Motor neuron (in vitro differentiated cells): Measurements from ENCODE around the gene WDR41. TPM values are rescaled to one million over a fixed set of nuclear protein-coding genes. Genes with fewer than 3 reads are reported as not detected.
"Not testable (repeated sequence)": the region's sequence is repeated elsewhere in the genome, so short reads cannot be mapped to it uniquely, and the experiment has no call there.

ENCODE experiments used
- ATAC-seq, 8 experiments: fragments of 200-7000 bp; cut with Tn5 transposase; replicated peaks in 6 of 8; 2 replicates each; pipeline ENCODE4 v1.8.0; 2021; ENCODE audit warnings: mild to moderate bottlenecking in 8 of 8, moderate library complexity in 8 of 8
- H3K27ac ChIP-seq, 2 donors: fragments of 250-450 bp; sonication (Bioruptor Pico); 2 replicates each; pipeline ENCODE4 v1.9.0; 2021; ENCODE audit warnings: antibody characterized with exemption in 2 of 2, mild to moderate bottlenecking in 2 of 2, moderate library complexity in 1 of 2
- H3K4me1 ChIP-seq, 2 donors: fragments of 250-450 bp; sonication (Bioruptor Pico); replicated peaks in 1 of 2; 2 replicates each; pipeline ENCODE4 v1.6.1; 2021; ENCODE audit warnings: antibody characterized with exemption in 2 of 2, mild to moderate bottlenecking in 2 of 2, moderate library complexity in 1 of 2
- H3K4me3 ChIP-seq, 5 donors: fragments of 250-450 bp; sonication (Bioruptor Pico); 2 replicates each; pipeline ENCODE4 v1.9.0; 2021; ENCODE audit warnings: antibody characterized with exemption in 5 of 5, mild to moderate bottlenecking in 5 of 5, moderate library complexity in 4 of 5
- WGBS, 10 experiments: fragments of 450-650 bp; shearing (Covaris generic); methylation state at CpG; one replicate each; pipeline ENCODE4 v1.0.0; 2022; 5-methylcytosine and 5-hydroxymethylcytosine counted together
- in situ Hi-C, 9 experiments: fragments of 400-800 bp; cut with MboI; loops; one replicate each; pipeline ENCODE4 v1.15.0; 2021; ENCODE audit warnings: low sequenced_read_pairs in 9 of 9, low pct_unique_long_range_greater_than_20kb in 2 of 9; ENCODE audit not compliant: unreplicated experiment in 9 of 9
- total RNA-seq, 8 experiments: library from RNA; unstranded; fragments of 300-600 nt; gene quantifications; 2 replicates each; pipeline versions ENCODE4 v1.2.3 to v1.2.4, GENCODE V29; 2022

The WDR41 gene
- total RNA-seq, 8 experiments from 2014 or later: 26.1 to 117 (median 49.1) TPM

DNA sequence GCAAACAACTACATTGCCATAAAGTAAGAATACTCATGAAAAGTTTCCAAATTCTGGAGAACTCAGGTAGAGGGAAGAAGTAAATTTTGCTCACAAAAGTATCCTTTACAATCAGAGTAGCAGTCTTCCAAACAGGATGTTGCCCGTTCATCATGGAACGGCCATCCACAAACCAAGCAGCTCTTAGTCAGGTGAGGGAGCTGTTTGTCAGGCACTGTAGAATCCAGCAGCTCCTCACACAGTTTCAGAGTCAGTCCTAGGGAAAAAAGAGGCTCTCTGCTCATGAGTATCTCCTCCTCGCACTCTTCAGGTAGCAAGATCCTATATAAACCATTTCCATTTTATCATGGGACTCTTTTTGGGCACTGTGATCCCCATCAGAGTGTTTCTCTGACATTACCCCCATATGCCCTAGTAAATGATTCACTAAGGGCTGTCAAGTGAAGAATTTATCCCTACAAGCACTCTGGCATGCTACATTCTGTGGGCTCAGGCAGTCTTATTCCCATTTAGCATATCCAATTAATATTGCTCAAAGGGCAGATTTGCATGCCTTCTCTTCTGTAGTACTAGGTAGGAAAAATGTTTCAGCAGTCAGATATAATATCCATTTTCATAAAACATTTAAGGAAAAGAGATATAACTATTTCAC lies 97.9 kb downstream of the WDR41 start:
- no peak overlapping the region for H3K27ac ChIP-seq
- in situ Hi-C loops: no loop called here
- 25 to 100% (median 79%) methylated on average over 1 to 3 of the region's 3 CpGs; no CpG with 5 or more reads in 3 of the 10 experiments for WGBS, 10 experiments
- ATAC-seq: no peak
- peaks cover 0 to 3% of the 10 kb centered on the region in 2 donors for H3K4me1 ChIP-seq
- no peak overlapping the region for H3K4me3 ChIP-seq

DNA sequence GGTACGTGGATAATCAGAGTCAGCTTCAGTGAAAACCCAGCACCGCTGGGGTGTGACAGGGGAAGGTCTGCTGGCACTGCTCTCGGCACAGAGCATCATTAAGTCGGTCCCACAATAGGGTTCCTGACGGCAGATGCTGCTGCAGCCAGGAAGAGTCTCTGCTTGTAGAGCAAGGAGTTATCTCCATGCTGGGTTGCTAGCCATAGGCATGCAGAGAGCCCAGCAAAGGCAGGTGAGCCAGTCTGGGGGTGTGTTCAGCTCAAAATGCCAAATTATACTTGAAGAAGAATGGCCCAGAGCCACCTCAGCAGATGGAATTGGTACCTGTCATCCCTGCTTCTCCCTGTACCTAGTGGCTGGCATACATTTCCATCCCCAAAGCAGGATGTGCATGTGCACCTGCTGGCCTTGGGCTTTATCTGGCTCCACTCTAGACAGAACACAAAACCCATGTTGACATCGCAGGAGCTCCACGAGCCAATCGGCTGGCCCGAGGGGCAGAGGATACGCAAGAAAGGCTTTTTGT lies 100.8 kb downstream of the WDR41 start:
- peaks cover 0 to 3% of the 10 kb centered on the region in 2 donors for H3K4me1 ChIP-seq
- WGBS, 10 experiments: 73 to 100% (median 90%) methylated on average over 1 to 10 of the region's 10 CpGs; no CpG with 5 or more reads in 2 of the 10 experiments
- in situ Hi-C loops: no loop called here
- H3K27ac ChIP-seq: no peak overlapping the region
- no peak overlapping the region for H3K4me3 ChIP-seq
- ATAC-seq: peak in 1 of 8 experiments; percentile 36

DNA sequence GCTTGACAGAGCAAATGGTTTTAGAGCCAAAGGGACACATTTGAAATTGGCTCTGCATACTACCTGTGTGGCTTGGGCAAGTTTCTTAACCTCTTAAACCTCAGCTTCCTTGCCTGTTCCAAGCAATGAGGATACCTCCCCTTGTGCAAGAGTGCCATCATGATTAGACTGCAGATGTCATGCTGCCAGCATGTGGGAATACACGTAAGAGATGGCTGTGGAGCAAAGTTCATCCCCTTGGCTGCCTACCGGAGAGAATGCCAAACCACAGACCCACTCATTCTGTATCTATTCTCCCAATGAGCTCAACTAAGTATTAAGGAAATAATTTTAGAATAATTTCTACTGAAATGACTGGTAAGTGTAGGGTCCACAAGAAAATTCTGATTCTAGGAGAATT lies 101.3 kb downstream of the WDR41 start:
- peak in 1 of 8 experiments; percentile 14 for ATAC-seq
- Histone ChIP-seq H3K27ac (no peak overlapping the region), H3K4me1 (peaks cover 0 to 1% of the 10 kb centered on the region in 2 donors), H3K4me3 (no peak overlapping the region)
- in situ Hi-C loops: no loop called here
- 29 to 100% (median 100%) methylated on average over 1 to 2 of the region's 2 CpGs; no CpG with 5 or more reads in 4 of the 10 experiments for WGBS, 10 experiments

DNA sequence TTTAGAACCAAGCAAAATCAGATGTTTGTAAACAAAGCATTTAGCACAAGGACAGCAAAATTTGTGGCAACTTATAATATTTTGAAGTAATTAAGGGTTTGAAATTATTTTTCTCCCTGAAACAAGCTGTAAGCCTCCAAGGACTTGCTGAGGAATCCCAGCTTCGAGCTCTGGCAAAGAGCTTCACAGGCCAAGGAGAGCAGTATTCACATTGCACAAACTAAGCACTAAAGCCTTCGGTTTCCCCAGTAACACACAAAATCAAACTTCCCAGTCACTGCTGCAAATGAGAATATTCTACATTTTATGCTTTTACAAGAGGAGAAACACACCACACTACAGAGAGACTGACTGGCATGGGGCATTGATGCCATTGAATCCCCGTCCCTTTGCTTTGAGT lies 101.9 kb downstream of the WDR41 start:
- 66 to 100% (median 91%) methylated on average over 1 to 3 of the region's 3 CpGs; no CpG with 5 or more reads in 5 of the 10 experiments for WGBS, 10 experiments
- ATAC-seq: peak in 1 of 8 experiments; percentile 87

DNA sequence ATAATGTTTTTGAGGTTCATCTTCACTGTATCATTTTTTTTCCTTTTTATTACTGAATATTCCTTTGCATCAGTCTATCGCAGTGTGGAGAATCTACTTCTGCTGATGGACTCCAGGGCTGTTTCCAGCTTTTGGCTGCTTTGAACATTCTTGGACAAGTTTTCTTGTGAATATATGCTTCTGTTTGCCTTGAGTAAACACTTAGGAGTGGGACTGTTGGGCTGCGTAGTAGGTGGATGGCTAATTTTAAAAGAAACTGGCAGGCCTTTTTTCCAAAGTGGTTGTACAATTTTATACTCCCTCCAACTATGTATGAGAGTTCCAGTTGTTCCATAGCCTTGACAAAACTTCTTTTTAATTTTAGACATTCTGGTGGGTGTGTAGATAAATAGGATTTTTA lies 102.4 kb downstream of the WDR41 start:
- WGBS, 10 experiments: 53 to 100% (median 96%) methylated on average over 1 to 2 of the region's 2 CpGs; no CpG with 5 or more reads in 3 of the 10 experiments
- Histone ChIP-seq H3K27ac (no peak overlapping the region), H3K4me3 (no peak overlapping the region), H3K4me1 (no peaks in the 10 kb centered on the region)
- peak in 1 of 8 experiments; percentile 56 for ATAC-seq
- in situ Hi-C loops: no loop called here

More for the DNA sequence above, 101.9 kb downstream of the WDR41 start:
- Histone ChIP-seq H3K4me3 (no peak overlapping the region), H3K27ac (no peak overlapping the region), H3K4me1 (no peaks in the 10 kb centered on the region)
- in situ Hi-C loops: no loop called here

DNA sequence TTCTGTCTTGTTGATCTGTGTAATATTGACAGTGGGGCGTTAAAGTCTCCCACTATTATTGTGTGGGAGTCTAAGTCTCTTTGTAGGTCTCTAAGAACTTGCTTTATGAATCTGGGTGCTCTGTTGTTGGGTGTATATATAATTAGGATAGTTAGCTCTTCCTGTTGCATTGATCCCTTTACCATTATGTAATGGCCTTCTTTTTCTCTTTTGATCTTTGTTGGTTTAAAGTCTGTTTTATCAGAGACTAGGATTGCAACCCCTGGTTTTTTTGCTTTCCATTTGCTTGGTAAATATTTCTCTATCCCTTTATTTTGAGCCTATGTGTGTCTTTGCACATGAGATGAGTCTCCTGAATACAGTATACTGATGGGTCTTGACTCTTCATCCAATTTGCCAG lies 105.8 kb downstream of the WDR41 start:
- H3K4me3 ChIP-seq, H3K27ac ChIP-seq, H3K4me1 ChIP-seq, ATAC-seq, in situ Hi-C loops: not testable (repeated sequence)
- no CpG with 5 or more reads among the region's 1 CpG for WGBS, 10 experiments

DNA sequence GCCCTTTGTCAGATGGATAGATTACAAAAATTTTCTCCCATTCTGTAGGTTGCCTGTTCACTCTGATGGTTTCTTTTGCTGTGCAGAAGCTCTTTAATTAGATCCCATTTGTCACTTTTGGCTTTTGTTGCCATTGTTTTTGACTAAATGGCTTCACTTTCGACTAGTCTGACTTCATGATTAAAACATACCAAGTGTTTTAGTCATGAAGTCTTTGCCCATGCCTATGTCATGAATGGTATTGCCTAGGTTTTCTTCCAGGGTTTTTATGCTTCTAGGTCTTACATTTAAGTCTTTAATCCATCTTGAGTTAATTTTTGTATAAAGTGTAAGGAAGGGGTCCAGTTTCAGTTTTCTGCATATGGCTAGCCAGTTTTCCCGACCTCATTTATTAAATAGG lies 108.8 kb downstream of the WDR41 start:
- H3K27ac ChIP-seq, in situ Hi-C loops, ATAC-seq, H3K4me3 ChIP-seq, H3K4me1 ChIP-seq: not testable (repeated sequence)
- 43 to 100% (median 63%) methylated on average over 1 to 2 of the region's 2 CpGs; no CpG with 5 or more reads in 2 of the 10 experiments for WGBS, 10 experiments

Other genes starting within 250 kb of the WDR41 start
- 1 to 10 TPM in 2 of 8 experiments, under 1 TPM in 4, not detected in 2; 0.05 to 1.4 (median 0.20) TPM for gene OTP, start 146.4 kb upstream of the WDR41 start, total RNA-seq